WTC11 (cell line): ENCODE results near the gene CAD. TPM values are rescaled to one million over a fixed set of nuclear protein-coding genes. Genes with fewer than 3 reads are reported as not detected.
A peak's percentile ranks its signal among the peaks of the same experiment; 100 is the strongest.
"Not testable (repeated sequence)": the region's sequence is repeated elsewhere in the genome, so short reads cannot be mapped to it uniquely, and the experiment has no call there.

Experiments
- ATAC-seq: fragments of 200-7000 bp; cut with Tn5 transposase; 2 replicates; pipeline ENCODE4 v1.10.0; 2021; ENCODE audit warnings: mild to moderate bottlenecking, moderate library complexity
- CTCF ChIA-PET: fragments of 300-600 bp; sonication (Branson Sonifier 250); formaldehyde crosslinking; loops from one replicate; lab custom pipeline; 2021; ENCODE audit warnings: antibody characterized with exemption; lab: Charles Lee
- POLR2A ChIA-PET: fragments of 350-600 bp; sonication (Branson Sonifier 250); formaldehyde crosslinking; loops from one replicate; lab custom pipeline; 2021; ENCODE audit warnings: antibody characterized with exemption; lab: Charles Lee
- DNase-seq: peaks from one replicate; pipeline ENCODE4 v3.0.0; 2021; ENCODE audit warnings: low spot score
- H3K27ac Mint-ChIP-seq: 2 replicates; pipeline ENCODE4 v1.8.0; 2021; ENCODE audit warnings: mixed read lengths
- H3K27me3 Mint-ChIP-seq: 2 replicates; pipeline ENCODE4 v1.8.0; 2021; ENCODE audit warnings: low read depth, mild to moderate bottlenecking, moderate library complexity, mixed read lengths
- H3K36me3 Mint-ChIP-seq: 2 replicates; pipeline ENCODE4 v1.8.0; 2021; ENCODE audit warnings: mixed read lengths
- H3K4me1 Mint-ChIP-seq: 2 replicates; pipeline ENCODE4 v1.8.0; 2022; ENCODE audit warnings: mixed read lengths
- H3K4me3 Mint-ChIP-seq: 2 replicates; pipeline ENCODE4 v1.8.0; 2021; ENCODE audit warnings: mild to moderate bottlenecking, moderate library complexity, mixed read lengths
- H3K9me3 Mint-ChIP-seq: 2 replicates; pipeline ENCODE4 v1.8.0; 2021; ENCODE audit warnings: mixed read lengths
- ATF6 ChIP-seq: sonication (generic); formaldehyde crosslinking; IDR thresholded peaks from 2 replicates; pipeline ENCODE4 v1.8.1; 2023; ENCODE audit warnings: mild to moderate bottlenecking, missing genetic modification reagents
- CTCF ChIP-seq: fragments of 200-600 bp; IDR thresholded peaks from 2 replicates; pipeline ENCODE4 v1.8.0; 2022; ENCODE audit warnings: antibody characterized with exemption
- GABPB1 ChIP-seq: sonication (generic); formaldehyde crosslinking; IDR thresholded peaks from 2 replicates; pipeline ENCODE4 v1.8.1; 2023; ENCODE audit warnings: mild to moderate bottlenecking, missing genetic modification reagents
- HMGA2 ChIP-seq: fragments of 250-450 bp; sonication (Bioruptor Pico); IDR thresholded peaks from 2 replicates; pipeline ENCODE4 v1.4.0; 2021; ENCODE audit warnings: mild to moderate bottlenecking, moderate library complexity
- IRF1 ChIP-seq: sonication (generic); formaldehyde crosslinking; IDR thresholded peaks from 2 replicates; pipeline ENCODE4 v1.8.0; 2023; ENCODE audit warnings: missing genetic modification reagents
- NFE2L1 ChIP-seq: sonication (generic); formaldehyde crosslinking; IDR thresholded peaks from 2 replicates; pipeline ENCODE4 v1.8.1; 2023; ENCODE audit warnings: missing genetic modification reagents
- PRRX2 ChIP-seq: fragments of 250-450 bp; sonication (Bioruptor Pico); IDR thresholded peaks from 2 replicates; pipeline ENCODE4 v1.8.0; 2021; ENCODE audit warnings: mild to moderate bottlenecking
- ZNF671 ChIP-seq: fragments of 250-450 bp; sonication (Bioruptor Pico); IDR thresholded peaks from 2 replicates; pipeline ENCODE4 v1.8.0; 2021; ENCODE audit warnings: mild to moderate bottlenecking
- total RNA-seq: library from RNA; stranded (reverse); gene quantifications from 3 replicates; pipeline ENCODE4 v1.2.3, GENCODE V29; 2021

CAD gene
- total RNA-seq, 1 experiment from 2014 or later, result 178 TPM

- Mint-ChIP-seq H3K27me3 (no peaks in the 10 kb centered on the region; the same call in 1 of the 2 replicates), H3K27ac (no peak overlapping the region), H3K9me3 (peaks cover 4% of the 10 kb centered on the region; the same call in 1 of the 2 replicates), H3K4me3 (no peak overlapping the region), H3K4me1 (no peaks in the 10 kb centered on the region)
- ChIA-PET POLR2A (interaction anchor here (1.0 kb wide), 1 partner anchor 57 kb away, joined by 5 read pairs; no protein-coding TSS in a partner anchor), CTCF (interaction anchor here (0.6 to 2.4 kb wide), 42 partner anchors 9 to 239 kb away, joined by 3 to 50 read pairs (median 6); partner anchors contain the start of genes ABHD1, AGBL5, CGREF1 and KHK)
- peak; percentile 88 for ATAC-seq
- TF ChIP-seq NFE2L1 (CRISPR knock-in tag) (no peak), CTCF (0 out of 2 replicates have a peak, but pooled peaks have one; percentile 19)
- TF ChIP-seq, all 79 proteins: peak for 1
- peak; percentile 54 for DNase-seq
- H3K36me3 Mint-ChIP-seq, result no peaks in the 10 kb centered on the region
Observed at GRCh38 chr2:27191070-27191829, 25.9 kb upstream of the CAD start.

GRCh38 chr2:27194538-27195354 lies 22.4 kb upstream of the CAD start:
- CTCF ChIA-PET, result interaction anchor here (1.1 to 1.9 kb wide), 2 partner anchors 25 to 61 kb away, joined by 3 to 6 read pairs; no protein-coding TSS in a partner anchor
- Mint-ChIP-seq H3K27ac (no peak overlapping the region), H3K4me1 (no peaks in the 10 kb centered on the region), H3K9me3 (peaks cover 4% of the 10 kb centered on the region; the same call in 1 of the 2 replicates), H3K36me3 (peaks cover 3% of the 10 kb centered on the region; the same call in 1 of the 2 replicates), H3K27me3 (no peaks in the 10 kb centered on the region), H3K4me3 (no peak overlapping the region)
- ATAC-seq (no peak), DNase-seq (no peak)
- no peak for TF ChIP-seq IRF1 (CRISPR knock-in tag)
- TF ChIP-seq GABPB1 (CRISPR knock-in tag), result peak; percentile 81
- no peak for TF ChIP-seq PRRX2
- no peak for TF ChIP-seq HMGA2
- TF ChIP-seq ZNF671 (CRISPR knock-in tag), result no peak
- TF ChIP-seq ATF6 (CRISPR knock-in tag), result no peak
- POLR2A ChIA-PET, result interaction anchor here (0.5 kb wide), 1 partner anchor 79 kb away, joined by 5 read pairs; no protein-coding TSS in a partner anchor

GRCh38 chr2:27195799-27196198 lies 21.4 kb upstream of the CAD start:
- H3K4me1 Mint-ChIP-seq, ATAC-seq, H3K9me3 Mint-ChIP-seq, H3K36me3 Mint-ChIP-seq, H3K27me3 Mint-ChIP-seq, POLR2A ChIA-PET, H3K27ac Mint-ChIP-seq, DNase-seq, H3K4me3 Mint-ChIP-seq: not testable (repeated sequence)
- CTCF ChIA-PET, result interaction anchor here (1.2 kb wide), 1 partner anchor 61 kb away, joined by 3 read pairs; the partner anchor contains the start of gene PREB

- H3K27me3 Mint-ChIP-seq, H3K4me1 Mint-ChIP-seq, POLR2A ChIA-PET, DNase-seq, H3K9me3 Mint-ChIP-seq, H3K4me3 Mint-ChIP-seq, H3K27ac Mint-ChIP-seq, ATAC-seq: not testable (repeated sequence)
- H3K36me3 Mint-ChIP-seq, result peaks cover 18% of the 10 kb centered on the region
- CTCF ChIA-PET, result interaction anchor here (0.7 kb wide), 1 partner anchor 64 kb away, joined by 3 read pairs; no protein-coding TSS in a partner anchor
Observed at GRCh38 chr2:27198068-27198467, 19.1 kb upstream of the CAD start.
